GM12874 (cell line): Measurements from ENCODE around the gene TTC28.
A peak's percentile ranks its signal among the peaks of the same experiment; 100 is the strongest.

Experiments
- CTCF ChIP-seq: IDR thresholded peaks from 2 replicates; pipeline ENCODE4 v1.5.1; 2011; ENCODE audit warnings: low read depth, mild to moderate bottlenecking, control low read depth, low read length, moderate library complexity; ENCODE audit not compliant: insufficient read depth

Gene TTC28

GRCh38 chr22:28052825-28053269, 626.8 kb downstream of the TTC28 start:
- TF ChIP-seq CTCF, result no peak

- peak; percentile 76 for TF ChIP-seq CTCF
Observed at GRCh38 chr22:28051787-28052356, 627.8 kb downstream of the TTC28 start.

GRCh38 chr22:28051091-28051786, 628.4 kb downstream of the TTC28 start:
- no peak for TF ChIP-seq CTCF

- no peak for TF ChIP-seq CTCF
Observed at GRCh38 chr22:28048529-28048928, 631.1 kb downstream of the TTC28 start.

- TF ChIP-seq CTCF, result no peak
Observed at GRCh38 chr22:28047740-28048139, 631.9 kb downstream of the TTC28 start.

GRCh38 chr22:28046100-28046499, 633.5 kb downstream of the TTC28 start:
- TF ChIP-seq CTCF, result no peak

- no peak for TF ChIP-seq CTCF
Observed at GRCh38 chr22:28044546-28045173, 635.0 kb downstream of the TTC28 start.
